ENCODE data around the gene SPOP. TPM values are rescaled to one million over a fixed set of nuclear protein-coding genes. Genes with fewer than 3 reads are reported as not detected.
A peak's percentile ranks its signal among the peaks of the same experiment; 100 is the strongest.

The SPOP gene
- total and polyA plus RNA-seq, 2 donors (not counting 1 experiment from before 2014, with no cell fraction given) = 46.7 to 112 TPM

DNA sequence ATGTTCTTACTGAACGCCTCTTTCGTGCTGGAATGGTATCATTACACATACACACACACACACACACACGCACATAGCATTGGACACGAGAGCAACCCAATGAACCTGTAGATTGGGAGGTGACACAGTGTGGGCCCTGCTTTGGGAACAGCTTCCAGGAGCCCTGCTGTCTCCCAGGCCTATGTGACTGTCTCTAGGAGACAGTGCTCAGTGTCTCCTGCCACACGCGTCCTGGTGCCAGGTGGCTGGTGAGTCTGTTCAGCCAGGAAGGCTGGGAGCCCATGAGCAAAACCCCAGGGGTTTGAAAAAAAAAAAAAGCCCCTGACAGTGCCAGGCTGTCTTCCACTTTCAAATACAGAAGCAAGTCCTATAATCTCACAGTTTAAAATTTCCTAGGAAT lies 2.4 kb upstream of the SPOP start:
- H2AFZ ChIP-seq (ENCODE audit: low read length) = no peak overlapping the region
- H3K27me3 ChIP-seq (ENCODE audit: control insufficient read depth, insufficient read depth, low read length) = peaks cover 8% of the 10 kb centered on the region
- H4K20me1 ChIP-seq (ENCODE audit: control insufficient read depth, extremely low read depth, insufficient read depth, low read length) = no peaks in the 10 kb centered on the region

GRCh38 chr17:49677134-49677932 lies 564 bp downstream of the SPOP start:
- H3K36me3 ChIP-seq (ENCODE audit: control insufficient read depth, insufficient read depth, low read length) = no peaks in the 10 kb centered on the region
- H3K4me3 ChIP-seq (replicated peaks in 1 of 4; ENCODE audit: control extremely low read depth in 1 of 4, insufficient read depth in 1 of 4, low read depth in 3 of 4, low read length in 4 of 4) = peak overlapping the region; percentile 65 to 94 (median 90)
- peak overlapping the region; percentile 89 for H3K27ac ChIP-seq (ENCODE audit: insufficient read depth, low read length)
- no peaks in the 10 kb centered on the region for H4K20me1 ChIP-seq (ENCODE audit: control insufficient read depth, extremely low read depth, insufficient read depth, low read length)
- peak overlapping the region; percentile 88 for H3K9ac ChIP-seq (ENCODE audit: insufficient read depth, low read length)
- H3K27me3 ChIP-seq (ENCODE audit: control insufficient read depth, insufficient read depth, low read length) = peaks cover 3% of the 10 kb centered on the region
- peak overlapping the region; percentile 71 for H2AFZ ChIP-seq (ENCODE audit: low read length)
- TF ChIP-seq, protein P1, sequence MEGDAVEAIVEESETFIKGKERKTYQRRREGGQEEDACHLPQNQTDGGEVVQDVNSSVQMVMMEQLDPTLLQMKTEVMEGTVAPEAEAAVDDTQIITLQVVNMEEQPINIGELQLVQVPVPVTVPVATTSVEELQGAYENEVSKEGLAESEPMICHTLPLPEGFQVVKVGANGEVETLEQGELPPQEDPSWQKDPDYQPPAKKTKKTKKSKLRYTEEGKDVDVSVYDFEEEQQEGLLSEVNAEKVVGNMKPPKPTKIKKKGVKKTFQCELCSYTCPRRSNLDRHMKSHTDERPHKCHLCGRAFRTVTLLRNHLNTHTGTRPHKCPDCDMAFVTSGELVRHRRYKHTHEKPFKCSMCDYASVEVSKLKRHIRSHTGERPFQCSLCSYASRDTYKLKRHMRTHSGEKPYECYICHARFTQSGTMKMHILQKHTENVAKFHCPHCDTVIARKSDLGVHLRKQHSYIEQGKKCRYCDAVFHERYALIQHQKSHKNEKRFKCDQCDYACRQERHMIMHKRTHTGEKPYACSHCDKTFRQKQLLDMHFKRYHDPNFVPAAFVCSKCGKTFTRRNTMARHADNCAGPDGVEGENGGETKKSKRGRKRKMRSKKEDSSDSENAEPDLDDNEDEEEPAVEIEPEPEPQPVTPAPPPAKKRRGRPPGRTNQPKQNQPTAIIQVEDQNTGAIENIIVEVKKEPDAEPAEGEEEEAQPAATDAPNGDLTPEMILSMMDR (conservative IDR thresholded peaks at IDR 0.05 in 1 of 2, IDR thresholded peaks at IDR 0.05 in 1 of 2; ENCODE audit: low read depth in 1 of 2, low read length in 2 of 2) = no peak
- no peak for TF ChIP-seq EZH2 (IDR thresholded peaks at IDR 0.05; ENCODE audit: low read length, missing control alignments)
- H3K4me1 ChIP-seq (ENCODE audit: control insufficient read depth, extremely low read depth, insufficient read depth, low read length) = no peaks in the 10 kb centered on the region
- no peaks in the 10 kb centered on the region for H3K9me3 ChIP-seq (ENCODE audit: control insufficient read depth, insufficient read depth, low read depth, low read length)
- DNase-seq (ENCODE audit: low read depth in 2 of 2) = peak; percentile 85 to 94
- H3K79me2 ChIP-seq (ENCODE audit: control insufficient read depth, insufficient read depth, low read length) = peaks cover 43% of the 10 kb centered on the region
- H3K4me2 ChIP-seq (ENCODE audit: extremely low read depth, insufficient read depth, low read length) = peak overlapping the region; percentile 100

More for the DNA sequence above, 2.4 kb upstream of the SPOP start:
- no peak for DNase-seq (ENCODE audit: low read depth in 2 of 2)
- Histone ChIP-seq H3K9me3 (ENCODE audit: control insufficient read depth, insufficient read depth, low read depth, low read length) (no peaks in the 10 kb centered on the region), H3K4me1 (ENCODE audit: control insufficient read depth, extremely low read depth, insufficient read depth, low read length) (no peaks in the 10 kb centered on the region), H3K36me3 (ENCODE audit: control insufficient read depth, insufficient read depth, low read length) (no peaks in the 10 kb centered on the region), H3K4me3 (replicated peaks in 1 of 4; ENCODE audit: control extremely low read depth in 1 of 4, insufficient read depth in 1 of 4, low read depth in 3 of 4, low read length in 4 of 4) (no peak overlapping the region), H3K79me2 (ENCODE audit: control insufficient read depth, insufficient read depth, low read length) (peaks cover 20% of the 10 kb centered on the region), H3K27ac (ENCODE audit: insufficient read depth, low read length) (no peak overlapping the region), H3K9ac (ENCODE audit: insufficient read depth, low read length) (no peak overlapping the region), H3K4me2 (ENCODE audit: extremely low read depth, insufficient read depth, low read length) (no peak overlapping the region)
- no peak for TF ChIP-seq EZH2 (IDR thresholded peaks at IDR 0.05; ENCODE audit: low read length, missing control alignments)
- TF ChIP-seq, protein P1 (conservative IDR thresholded peaks at IDR 0.05 in 1 of 2, IDR thresholded peaks at IDR 0.05 in 1 of 2; ENCODE audit: low read depth in 1 of 2, low read length in 2 of 2) = no peak

DNA sequence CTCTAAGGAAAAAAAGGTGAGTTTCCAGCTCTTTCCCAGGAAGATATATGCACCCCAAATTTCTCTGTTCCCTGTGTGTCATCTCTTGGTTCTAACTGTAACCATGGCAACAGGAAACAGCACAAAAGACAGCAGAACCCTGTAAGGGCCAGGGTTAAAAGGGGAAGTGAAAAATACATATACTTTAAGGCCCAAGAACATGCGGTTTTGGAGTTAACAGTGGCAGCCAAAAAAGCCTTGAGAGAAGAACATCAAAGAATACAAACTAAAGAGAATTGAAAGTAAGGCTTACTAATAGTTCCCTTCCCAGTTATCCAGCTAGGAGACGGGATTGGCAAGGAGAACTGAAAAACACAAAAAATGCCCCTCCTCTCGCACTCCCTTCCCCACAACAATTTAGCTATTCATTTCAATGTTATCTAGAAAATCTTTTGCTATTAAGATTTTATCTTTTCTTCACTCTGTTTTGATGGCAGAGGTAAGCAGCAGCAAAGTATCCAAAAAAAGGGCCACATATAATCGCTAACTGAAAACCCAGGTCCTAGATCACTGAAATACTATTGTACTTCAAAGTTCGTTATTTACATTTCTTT lies 1.5 kb downstream of the SPOP start:
- peaks cover 47% of the 10 kb centered on the region for H3K79me2 ChIP-seq (ENCODE audit: control insufficient read depth, insufficient read depth, low read length)
- H3K36me3 ChIP-seq (ENCODE audit: control insufficient read depth, insufficient read depth, low read length) = no peaks in the 10 kb centered on the region
- peaks cover 1% of the 10 kb centered on the region for H3K27me3 ChIP-seq (ENCODE audit: control insufficient read depth, insufficient read depth, low read length)
- H4K20me1 ChIP-seq (ENCODE audit: control insufficient read depth, extremely low read depth, insufficient read depth, low read length) = no peaks in the 10 kb centered on the region
- H2AFZ ChIP-seq (ENCODE audit: low read length) = no peak overlapping the region
- peak overlapping the region; percentile 89 for H3K27ac ChIP-seq (ENCODE audit: insufficient read depth, low read length)
- no peaks in the 10 kb centered on the region for H3K9me3 ChIP-seq (ENCODE audit: control insufficient read depth, insufficient read depth, low read depth, low read length)
- DNase-seq (ENCODE audit: low read depth in 2 of 2) = peak; percentile 32 to 43
- peak overlapping the region; percentile 88 for H3K9ac ChIP-seq (ENCODE audit: insufficient read depth, low read length)
- peak overlapping the region; percentile 65 to 94 (median 90) for H3K4me3 ChIP-seq (replicated peaks in 1 of 4; ENCODE audit: control extremely low read depth in 1 of 4, insufficient read depth in 1 of 4, low read depth in 3 of 4, low read length in 4 of 4)
- no peaks in the 10 kb centered on the region for H3K4me1 ChIP-seq (ENCODE audit: control insufficient read depth, extremely low read depth, insufficient read depth, low read length)
- peak overlapping the region; percentile 100 for H3K4me2 ChIP-seq (ENCODE audit: extremely low read depth, insufficient read depth, low read length)
- TF ChIP-seq, protein P1 (conservative IDR thresholded peaks at IDR 0.05 in 1 of 2, IDR thresholded peaks at IDR 0.05 in 1 of 2; ENCODE audit: low read depth in 1 of 2, low read length in 2 of 2) = no peak
- TF ChIP-seq EZH2 (IDR thresholded peaks at IDR 0.05; ENCODE audit: low read length, missing control alignments) = no peak
